Measurements from ENCODE around the gene PKNOX2.

- TF ChIP-seq ASH2L (IDR thresholded peaks at IDR 0.05; ENCODE audit: low read length) (no peak), ATF2 (IDR thresholded peaks at IDR 0.05; ENCODE audit: low read length) (no peak), POLR2A (IDR thresholded peaks at IDR 0.05; ENCODE audit: control extremely low read depth in 1 of 2, low read depth in 2 of 2, low read length in 2 of 2) (no peak), SUZ12 (IDR thresholded peaks at IDR 0.05; ENCODE audit: low read length) (no peak)
Observed at GRCh38 chr11:125190566-125190965, 26.0 kb downstream of the PKNOX2 start.

Data from H1 (cell line).